GM04504 (cell line): ENCODE data around the gene BIN2.

Experiments used
- DNase-seq: peaks from one replicate; pipeline ENCODE4 v3.0.0-alpha.2; 2012; ENCODE audit warnings: low read depth

The BIN2 gene

GRCh38 chr12:51323966-51324895, at the start of gene BIN2:
BIN2 (minus strand) TSS chr12:51324174; CDS start chr12:51324102, 72 bp downstream.
- DNase-seq, result no peak

GRCh38 chr12:51373187-51373586, 49.2 kb upstream of the BIN2 start:
- DNase-seq, result no peak

GRCh38 chr12:51372021-51372420, 48.0 kb upstream of the BIN2 start:
- no peak for DNase-seq

- peak; percentile 90 for DNase-seq
Measured at GRCh38 chr12:51371295-51371953, 47.5 kb upstream of the BIN2 start.

- no peak for DNase-seq
Measured at GRCh38 chr12:51370667-51371066, 46.7 kb upstream of the BIN2 start.

- no peak for DNase-seq
Measured at GRCh38 chr12:51369581-51369980, 45.6 kb upstream of the BIN2 start.

- DNase-seq, result no peak
Measured at GRCh38 chr12:51368640-51369517, 44.9 kb upstream of the BIN2 start.

- DNase-seq, result no peak
Measured at GRCh38 chr12:51365276-51365675, 41.3 kb upstream of the BIN2 start.

GRCh38 chr12:51364001-51364400, 40.0 kb upstream of the BIN2 start:
- DNase-seq, result no peak

- DNase-seq, result no peak
Measured at GRCh38 chr12:51362747-51363342, 38.9 kb upstream of the BIN2 start.

- DNase-seq, result no peak
Measured at GRCh38 chr12:51362307-51362706, 38.3 kb upstream of the BIN2 start.

GRCh38 chr12:51361161-51362016, 37.4 kb upstream of the BIN2 start:
- no peak for DNase-seq

GRCh38 chr12:51360315-51360714, 36.3 kb upstream of the BIN2 start:
- no peak for DNase-seq

GRCh38 chr12:51359851-51360250, 35.9 kb upstream of the BIN2 start:
- DNase-seq, result no peak

- no peak for DNase-seq
Measured at GRCh38 chr12:51358496-51358895, 34.5 kb upstream of the BIN2 start.

- DNase-seq, result no peak
Measured at GRCh38 chr12:51357374-51358047, 33.5 kb upstream of the BIN2 start.

GRCh38 chr12:51351913-51352532, 28.0 kb upstream of the BIN2 start:
- peak; percentile 28 for DNase-seq

- DNase-seq, result no peak
Measured at GRCh38 chr12:51349026-51349425, 25.1 kb upstream of the BIN2 start.

GRCh38 chr12:51348116-51348515, 24.1 kb upstream of the BIN2 start:
- no peak for DNase-seq

GRCh38 chr12:51346581-51346980, 22.6 kb upstream of the BIN2 start, which contains the start of gene CELA1:
CELA1 (minus strand) TSS chr12:51346679; CDS start chr12:51346638, 41 bp downstream.
- no peak for DNase-seq
